Measurements from ENCODE around the gene CRYAA.
"Not testable (repeated sequence)": the region's sequence is repeated elsewhere in the genome, so short reads cannot be mapped to it uniquely, and the experiment has no call there.

DNA sequence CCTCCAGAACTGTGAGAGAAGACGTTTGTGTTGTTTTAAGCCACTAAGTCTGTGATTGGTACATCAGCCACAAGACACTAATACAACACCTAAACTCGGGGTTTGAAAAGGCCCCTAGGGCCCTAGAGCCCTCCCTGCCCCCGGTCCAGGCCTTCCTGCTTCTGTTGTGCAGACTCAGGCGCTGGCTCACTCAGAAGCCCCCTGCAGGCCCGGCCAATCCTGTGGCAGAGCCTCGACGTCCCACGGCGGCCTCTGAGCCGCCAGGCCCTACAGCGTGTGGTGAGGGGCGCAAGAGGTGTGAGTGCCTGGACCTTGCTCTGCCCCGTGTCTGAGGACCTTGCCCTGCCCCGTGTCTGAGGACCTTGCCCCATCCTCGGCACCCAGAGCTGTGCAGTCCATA is 3.1 kb upstream of the CRYAA start:
- TF ChIP-seq EZH2phosphoT487, EZH2 (IDR thresholded peaks at IDR 0.05): not testable (repeated sequence)
